Measurements from ENCODE around the gene SEC16A.

The SEC16A gene

DNA sequence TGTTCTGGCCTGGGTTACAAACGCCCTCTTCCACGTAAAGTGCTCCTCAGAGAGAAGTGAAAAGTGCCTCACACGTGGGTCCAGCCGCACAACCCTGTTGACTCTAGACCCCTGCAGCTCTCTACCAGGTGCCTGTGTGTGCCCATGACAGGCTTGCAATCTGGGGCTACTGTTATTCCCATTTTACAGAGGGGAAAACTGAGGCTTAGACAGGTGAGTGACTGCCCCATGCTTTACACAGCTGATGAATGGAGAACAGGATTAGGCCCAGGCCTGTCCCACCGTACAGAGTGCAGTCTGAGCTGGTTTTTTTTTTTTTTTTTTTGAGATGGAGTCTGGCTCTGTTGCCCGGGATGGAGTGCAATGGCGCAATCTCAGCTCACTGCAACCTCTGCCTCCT lies 37.0 kb downstream of the SEC16A start:
- TF ChIP-seq POLR2AphosphoS5 (IDR thresholded peaks at IDR 0.05; ENCODE audit: low read depth) (no peak), SPI1 (IDR thresholded peaks at IDR 0.05; ENCODE audit: borderline replicate concordance, low read depth) (no peak), GABPA (IDR thresholded peaks at IDR 0.05; ENCODE audit: low read depth) (no peak)
- TF ChIP-seq, protein P1, sequence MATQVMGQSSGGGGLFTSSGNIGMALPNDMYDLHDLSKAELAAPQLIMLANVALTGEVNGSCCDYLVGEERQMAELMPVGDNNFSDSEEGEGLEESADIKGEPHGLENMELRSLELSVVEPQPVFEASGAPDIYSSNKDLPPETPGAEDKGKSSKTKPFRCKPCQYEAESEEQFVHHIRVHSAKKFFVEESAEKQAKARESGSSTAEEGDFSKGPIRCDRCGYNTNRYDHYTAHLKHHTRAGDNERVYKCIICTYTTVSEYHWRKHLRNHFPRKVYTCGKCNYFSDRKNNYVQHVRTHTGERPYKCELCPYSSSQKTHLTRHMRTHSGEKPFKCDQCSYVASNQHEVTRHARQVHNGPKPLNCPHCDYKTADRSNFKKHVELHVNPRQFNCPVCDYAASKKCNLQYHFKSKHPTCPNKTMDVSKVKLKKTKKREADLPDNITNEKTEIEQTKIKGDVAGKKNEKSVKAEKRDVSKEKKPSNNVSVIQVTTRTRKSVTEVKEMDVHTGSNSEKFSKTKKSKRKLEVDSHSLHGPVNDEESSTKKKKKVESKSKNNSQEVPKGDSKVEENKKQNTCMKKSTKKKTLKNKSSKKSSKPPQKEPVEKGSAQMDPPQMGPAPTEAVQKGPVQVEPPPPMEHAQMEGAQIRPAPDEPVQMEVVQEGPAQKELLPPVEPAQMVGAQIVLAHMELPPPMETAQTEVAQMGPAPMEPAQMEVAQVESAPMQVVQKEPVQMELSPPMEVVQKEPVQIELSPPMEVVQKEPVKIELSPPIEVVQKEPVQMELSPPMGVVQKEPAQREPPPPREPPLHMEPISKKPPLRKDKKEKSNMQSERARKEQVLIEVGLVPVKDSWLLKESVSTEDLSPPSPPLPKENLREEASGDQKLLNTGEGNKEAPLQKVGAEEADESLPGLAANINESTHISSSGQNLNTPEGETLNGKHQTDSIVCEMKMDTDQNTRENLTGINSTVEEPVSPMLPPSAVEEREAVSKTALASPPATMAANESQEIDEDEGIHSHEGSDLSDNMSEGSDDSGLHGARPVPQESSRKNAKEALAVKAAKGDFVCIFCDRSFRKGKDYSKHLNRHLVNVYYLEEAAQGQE (IDR thresholded peaks at IDR 0.05; ENCODE audit: insufficient replicate concordance, low read depth): no peak
- TF ChIP-seq, protein P2, sequence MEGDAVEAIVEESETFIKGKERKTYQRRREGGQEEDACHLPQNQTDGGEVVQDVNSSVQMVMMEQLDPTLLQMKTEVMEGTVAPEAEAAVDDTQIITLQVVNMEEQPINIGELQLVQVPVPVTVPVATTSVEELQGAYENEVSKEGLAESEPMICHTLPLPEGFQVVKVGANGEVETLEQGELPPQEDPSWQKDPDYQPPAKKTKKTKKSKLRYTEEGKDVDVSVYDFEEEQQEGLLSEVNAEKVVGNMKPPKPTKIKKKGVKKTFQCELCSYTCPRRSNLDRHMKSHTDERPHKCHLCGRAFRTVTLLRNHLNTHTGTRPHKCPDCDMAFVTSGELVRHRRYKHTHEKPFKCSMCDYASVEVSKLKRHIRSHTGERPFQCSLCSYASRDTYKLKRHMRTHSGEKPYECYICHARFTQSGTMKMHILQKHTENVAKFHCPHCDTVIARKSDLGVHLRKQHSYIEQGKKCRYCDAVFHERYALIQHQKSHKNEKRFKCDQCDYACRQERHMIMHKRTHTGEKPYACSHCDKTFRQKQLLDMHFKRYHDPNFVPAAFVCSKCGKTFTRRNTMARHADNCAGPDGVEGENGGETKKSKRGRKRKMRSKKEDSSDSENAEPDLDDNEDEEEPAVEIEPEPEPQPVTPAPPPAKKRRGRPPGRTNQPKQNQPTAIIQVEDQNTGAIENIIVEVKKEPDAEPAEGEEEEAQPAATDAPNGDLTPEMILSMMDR (IDR thresholded peaks at IDR 0.05; ENCODE audit: insufficient read depth, low read length): no peak
- H3K27me3 ChIP-seq (ENCODE audit: insufficient read depth, poor library complexity, severe bottlenecking): no peaks in the 10 kb centered on the region
- DNase-seq (ENCODE audit: low read depth in 1 of 2, low spot score in 1 of 2): no peak
- no peak overlapping the region for H3K4me3 ChIP-seq (replicated peaks; ENCODE audit: insufficient read depth, low read length)
- H3K27ac ChIP-seq (replicated peaks): no peak overlapping the region

DNA sequence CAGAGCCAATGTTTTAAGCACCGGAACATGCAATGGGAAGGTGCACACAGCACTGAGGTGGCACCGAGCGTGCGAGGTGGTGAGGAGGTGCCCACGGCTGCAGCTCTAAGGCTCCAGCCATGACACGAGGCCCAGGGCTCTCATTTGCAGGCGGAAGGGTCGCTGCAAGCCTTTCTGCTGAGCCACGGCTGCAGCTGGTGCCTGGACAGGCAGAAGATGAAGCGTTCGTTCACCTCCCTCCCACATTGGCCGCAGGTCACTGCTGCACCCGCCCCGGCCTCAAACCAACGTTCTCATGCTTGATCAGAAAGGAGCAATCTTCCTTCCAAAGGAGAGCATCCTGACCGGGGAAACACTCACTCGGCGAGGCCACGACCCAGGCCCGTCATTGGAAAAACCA lies 38.7 kb downstream of the SEC16A start:
- H3K27me3 ChIP-seq (ENCODE audit: insufficient read depth, poor library complexity, severe bottlenecking): no peaks in the 10 kb centered on the region
- H3K4me3 ChIP-seq (replicated peaks; ENCODE audit: insufficient read depth, low read length): no peak overlapping the region
- no peak overlapping the region for H3K27ac ChIP-seq (replicated peaks)
- no peak for DNase-seq (ENCODE audit: low read depth in 1 of 2, low spot score in 1 of 2)
- TF ChIP-seq SPI1 (IDR thresholded peaks at IDR 0.05; ENCODE audit: borderline replicate concordance, low read depth) (no peak), GABPA (IDR thresholded peaks at IDR 0.05; ENCODE audit: low read depth) (no peak), POLR2AphosphoS5 (IDR thresholded peaks at IDR 0.05; ENCODE audit: low read depth) (no peak)
- TF ChIP-seq, protein P1 (IDR thresholded peaks at IDR 0.05; ENCODE audit: insufficient replicate concordance, low read depth): no peak
- TF ChIP-seq, protein P2 (IDR thresholded peaks at IDR 0.05; ENCODE audit: insufficient read depth, low read length): no peak

DNA sequence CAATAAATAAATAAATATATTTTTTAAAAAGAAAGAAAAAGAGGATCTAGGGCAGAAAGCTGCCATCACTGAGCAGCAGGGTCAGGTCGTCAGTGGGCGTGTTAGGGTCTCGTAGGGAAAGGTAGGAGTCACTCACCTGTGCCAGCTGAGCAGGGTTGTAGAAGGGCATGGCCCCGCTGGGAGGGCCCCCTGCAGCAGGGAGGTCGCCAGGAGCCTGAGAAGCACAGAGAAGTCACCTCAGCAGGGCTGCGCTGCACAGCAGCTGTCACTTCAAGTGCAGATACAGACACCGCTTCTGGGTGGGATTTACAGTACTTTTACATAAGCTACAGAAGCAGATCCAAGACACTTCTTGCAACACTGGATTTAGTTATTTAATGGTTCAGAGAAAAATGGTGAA lies 39.2 kb downstream of the SEC16A start:
- Histone ChIP-seq H3K4me3 (replicated peaks; ENCODE audit: insufficient read depth, low read length) (no peak overlapping the region), H3K27me3 (ENCODE audit: insufficient read depth, poor library complexity, severe bottlenecking) (no peaks in the 10 kb centered on the region), H3K27ac (replicated peaks) (no peak overlapping the region)
- DNase-seq (ENCODE audit: low read depth in 1 of 2, low spot score in 1 of 2): no peak
- TF ChIP-seq, protein P1 (IDR thresholded peaks at IDR 0.05; ENCODE audit: insufficient replicate concordance, low read depth): no peak
- TF ChIP-seq GABPA (IDR thresholded peaks at IDR 0.05; ENCODE audit: low read depth): no peak
- no peak for TF ChIP-seq SPI1 (IDR thresholded peaks at IDR 0.05; ENCODE audit: borderline replicate concordance, low read depth)
- TF ChIP-seq, protein P2 (IDR thresholded peaks at IDR 0.05; ENCODE audit: insufficient read depth, low read length): no peak
- TF ChIP-seq POLR2AphosphoS5 (IDR thresholded peaks at IDR 0.05; ENCODE audit: low read depth): no peak
